C4-2B (cell line): ENCODE results near the gene ADAM12.

Experiments
- CTCF ChIP-seq: fragments of 450-650 bp; conservative IDR thresholded peaks from 2 replicates; pipeline ENCODE4 v1.5.1; 2017; ENCODE audit warnings: mild to moderate bottlenecking
- ZFX ChIP-seq: fragments of 450-650 bp; IDR thresholded peaks from 2 replicates; pipeline ENCODE4 v1.6.1; 2017

DNA sequence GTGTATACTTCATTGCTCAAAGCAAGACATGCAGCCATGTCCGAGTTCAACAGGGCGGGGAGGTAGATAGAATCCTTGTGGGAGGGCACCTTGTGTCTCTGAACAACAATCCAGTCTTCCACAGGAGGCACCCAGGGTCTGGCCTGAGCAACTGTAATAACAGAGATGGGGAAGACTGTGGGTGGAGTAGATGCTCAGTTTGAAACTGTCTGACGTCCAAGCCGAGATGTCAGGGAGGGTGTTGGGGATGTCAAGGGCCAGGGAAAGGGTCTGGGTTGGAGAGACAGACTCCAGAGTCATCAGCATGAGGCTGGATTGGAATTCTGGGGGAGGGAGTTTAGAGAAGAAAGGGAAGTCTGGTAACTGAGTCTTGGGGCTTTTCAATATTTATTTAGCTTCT, 403.9 kb downstream of the ADAM12 start:
- TF ChIP-seq CTCF (no peak), ZFX (no peak)
